HL-60 (cell line): Measurements from ENCODE around the gene TMEM108.

Experiments
- POLR2AphosphoS5 ChIP-seq: IDR thresholded peaks from 2 replicates; pipeline ENCODE4 v1.6.1; 2012; ENCODE audit warnings: low read depth
- TF ChIP-seq, protein P1 (sequence below): IDR thresholded peaks from one replicate; pipeline ENCODE4 v1.5.1; 2011; ENCODE audit warnings: low read length, control low read depth, inconsistent platforms; ENCODE audit not compliant: insufficient read depth

DNA sequence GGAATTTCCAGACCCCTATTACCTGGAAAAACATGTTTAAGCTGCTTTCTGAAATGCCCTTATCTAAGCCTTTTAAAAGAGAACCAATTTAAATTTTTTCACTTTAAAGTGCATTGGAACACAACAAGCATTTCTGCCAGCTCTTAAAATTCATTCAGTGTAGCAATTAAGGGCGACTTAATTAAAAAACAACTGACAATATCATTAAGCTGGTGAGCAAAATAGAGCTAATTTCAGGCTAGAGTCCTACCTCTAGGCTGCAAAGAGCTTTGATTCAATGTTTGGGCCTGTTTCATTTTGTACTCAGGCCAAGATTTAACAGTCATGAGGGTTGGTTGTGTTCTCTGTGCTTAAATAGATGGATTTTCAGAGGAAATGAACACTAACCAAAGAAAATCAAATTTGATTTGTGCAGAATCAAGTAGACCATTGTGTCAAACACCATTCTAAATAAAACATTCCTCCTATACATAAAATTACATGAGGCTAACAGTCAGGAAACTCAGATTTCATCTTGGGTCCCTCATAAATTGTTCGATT, 114.6 kb downstream of the TMEM108 start:
- TF ChIP-seq, protein P1, sequence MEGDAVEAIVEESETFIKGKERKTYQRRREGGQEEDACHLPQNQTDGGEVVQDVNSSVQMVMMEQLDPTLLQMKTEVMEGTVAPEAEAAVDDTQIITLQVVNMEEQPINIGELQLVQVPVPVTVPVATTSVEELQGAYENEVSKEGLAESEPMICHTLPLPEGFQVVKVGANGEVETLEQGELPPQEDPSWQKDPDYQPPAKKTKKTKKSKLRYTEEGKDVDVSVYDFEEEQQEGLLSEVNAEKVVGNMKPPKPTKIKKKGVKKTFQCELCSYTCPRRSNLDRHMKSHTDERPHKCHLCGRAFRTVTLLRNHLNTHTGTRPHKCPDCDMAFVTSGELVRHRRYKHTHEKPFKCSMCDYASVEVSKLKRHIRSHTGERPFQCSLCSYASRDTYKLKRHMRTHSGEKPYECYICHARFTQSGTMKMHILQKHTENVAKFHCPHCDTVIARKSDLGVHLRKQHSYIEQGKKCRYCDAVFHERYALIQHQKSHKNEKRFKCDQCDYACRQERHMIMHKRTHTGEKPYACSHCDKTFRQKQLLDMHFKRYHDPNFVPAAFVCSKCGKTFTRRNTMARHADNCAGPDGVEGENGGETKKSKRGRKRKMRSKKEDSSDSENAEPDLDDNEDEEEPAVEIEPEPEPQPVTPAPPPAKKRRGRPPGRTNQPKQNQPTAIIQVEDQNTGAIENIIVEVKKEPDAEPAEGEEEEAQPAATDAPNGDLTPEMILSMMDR = no peak
- no peak for TF ChIP-seq POLR2AphosphoS5
